Activated B cell treated with CpG ODN at 0.5 μM for 24 hours (primary cell): Measurements from ENCODE around the gene ATG5. TPM values are rescaled to one million over a fixed set of nuclear protein-coding genes. Genes with fewer than 3 reads are reported as not detected.

ENCODE experiments used
- ATAC-seq: fragments of 200-7000 bp; cut with Tn5 transposase; one replicate; pipeline ENCODE4 v1.10.0; 2021; ENCODE audit warnings: low read depth, mild to moderate bottlenecking, moderate library complexity
- CTCF ChIA-PET: fragments of 350-600 bp; sonication (Branson Sonifier 250); formaldehyde crosslinking; loops from one replicate; lab custom pipeline; 2021; ENCODE audit warnings: antibody characterized with exemption; lab: Charles Lee
- POLR2A ChIA-PET: fragments of 350-600 bp; sonication (Branson Sonifier 250); formaldehyde crosslinking; loops from one replicate; lab custom pipeline; 2021; ENCODE audit warnings: antibody characterized with exemption; lab: Charles Lee
- DNase-seq: peaks from one replicate; pipeline ENCODE4 v3.0.0; 2022
- H3K27ac Mint-ChIP-seq: one replicate; pipeline ENCODE4 v1.8.0; 2020; ENCODE audit warnings: mixed read lengths
- H3K27me3 Mint-ChIP-seq: one replicate; pipeline ENCODE4 v1.8.0; 2021; ENCODE audit warnings: mixed read lengths
- H3K36me3 Mint-ChIP-seq: one replicate; pipeline ENCODE4 v1.8.0; 2021; ENCODE audit warnings: low read depth, mixed read lengths
- H3K4me1 Mint-ChIP-seq: one replicate; pipeline ENCODE4 v1.8.0; 2021; ENCODE audit warnings: mixed read lengths
- H3K4me3 Mint-ChIP-seq: one replicate; pipeline ENCODE4 v1.8.0; 2020; ENCODE audit warnings: mild to moderate bottlenecking, mixed read lengths
- H3K9me3 Mint-ChIP-seq: one replicate; pipeline ENCODE4 v1.8.0; 2020; ENCODE audit warnings: mixed read lengths
- intact Hi-C: fragments of 100-400 bp; cut with micrococcal nuclease; formaldehyde crosslinking; loops from one replicate; pipeline ENCODE4 v1.15.1; 2024
- total RNA-seq: library from RNA; stranded (reverse); gene quantifications from 2 replicates; pipeline ENCODE4 v1.2.3, GENCODE V29; 2022
- TF ChIP-seq, protein P1 (sequence below): fragments of 200-600 bp; IDR thresholded peaks from one replicate; pipeline ENCODE4 v1.8.0; 2022; ENCODE audit warnings: antibody characterized with exemption, mild to moderate bottlenecking

The ATG5 gene
- total RNA-seq, 1 donor from 2014 or later, result 30.3 TPM

DNA sequence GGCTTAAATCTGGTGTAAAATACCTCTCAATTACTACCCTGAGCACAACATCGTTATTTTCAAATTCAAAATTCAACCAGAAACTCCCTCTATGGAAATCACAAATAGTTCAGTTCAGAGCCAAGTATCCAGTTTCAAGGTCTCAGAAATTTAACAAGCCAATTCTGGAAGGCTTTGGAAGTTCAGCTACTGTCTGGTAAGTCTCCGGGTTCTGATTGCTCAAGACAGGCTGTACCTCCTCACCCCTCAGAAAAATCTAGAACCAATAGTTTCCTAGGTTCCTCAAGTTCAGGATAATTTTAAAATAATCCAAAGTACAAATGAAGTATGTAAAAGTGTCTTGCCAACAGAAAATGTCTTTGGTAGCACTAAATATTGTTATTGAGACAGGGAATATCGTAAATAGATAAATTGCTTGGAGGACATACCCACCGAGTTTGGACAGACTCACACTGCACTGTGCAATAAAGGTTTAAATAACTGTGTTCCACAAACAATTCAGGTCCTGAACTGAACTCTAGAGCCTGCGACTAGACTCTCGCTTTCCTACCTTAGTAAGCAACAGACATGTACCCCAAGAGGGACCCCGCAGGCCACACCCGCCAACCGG lies 729 bp downstream of the ATG5 start:
- POLR2A ChIA-PET, result interaction anchor here (1.0 to 1.6 kb wide), 7 partner anchors 9 to 1135 kb away, joined by 3 to 6 read pairs (median 5); partner anchors contain the start of genes PDSS2 and PRDM1

GRCh38 chr6:106321940-106322339 lies 3.6 kb downstream of the ATG5 start:
- TF ChIP-seq, protein P1, sequence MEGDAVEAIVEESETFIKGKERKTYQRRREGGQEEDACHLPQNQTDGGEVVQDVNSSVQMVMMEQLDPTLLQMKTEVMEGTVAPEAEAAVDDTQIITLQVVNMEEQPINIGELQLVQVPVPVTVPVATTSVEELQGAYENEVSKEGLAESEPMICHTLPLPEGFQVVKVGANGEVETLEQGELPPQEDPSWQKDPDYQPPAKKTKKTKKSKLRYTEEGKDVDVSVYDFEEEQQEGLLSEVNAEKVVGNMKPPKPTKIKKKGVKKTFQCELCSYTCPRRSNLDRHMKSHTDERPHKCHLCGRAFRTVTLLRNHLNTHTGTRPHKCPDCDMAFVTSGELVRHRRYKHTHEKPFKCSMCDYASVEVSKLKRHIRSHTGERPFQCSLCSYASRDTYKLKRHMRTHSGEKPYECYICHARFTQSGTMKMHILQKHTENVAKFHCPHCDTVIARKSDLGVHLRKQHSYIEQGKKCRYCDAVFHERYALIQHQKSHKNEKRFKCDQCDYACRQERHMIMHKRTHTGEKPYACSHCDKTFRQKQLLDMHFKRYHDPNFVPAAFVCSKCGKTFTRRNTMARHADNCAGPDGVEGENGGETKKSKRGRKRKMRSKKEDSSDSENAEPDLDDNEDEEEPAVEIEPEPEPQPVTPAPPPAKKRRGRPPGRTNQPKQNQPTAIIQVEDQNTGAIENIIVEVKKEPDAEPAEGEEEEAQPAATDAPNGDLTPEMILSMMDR, result no peak
- intact Hi-C loops, result loop anchor here (5.0 to 10.0 kb wide), 2 partner anchors 373 to 440 kb away; no protein-coding TSS in a partner anchor
- peaks cover 55% of the 10 kb centered on the region for H3K4me1 Mint-ChIP-seq
- H3K4me3 Mint-ChIP-seq, result no peak overlapping the region
- ChIA-PET POLR2A (no interaction called here), CTCF (no interaction called here)
- ATAC-seq, result no peak
- H3K9me3 Mint-ChIP-seq, result no peaks in the 10 kb centered on the region
- no peaks in the 10 kb centered on the region for H3K27me3 Mint-ChIP-seq
- peaks cover 4% of the 10 kb centered on the region for H3K36me3 Mint-ChIP-seq
- H3K27ac Mint-ChIP-seq, result no peak overlapping the region
- no peak for DNase-seq

More for the DNA sequence above, 729 bp downstream of the ATG5 start:
- peaks cover 4% of the 10 kb centered on the region for H3K36me3 Mint-ChIP-seq
- peak overlapping the region; percentile 99 for H3K4me3 Mint-ChIP-seq
- intact Hi-C loops, result loop anchor here (1.0 to 10.0 kb wide), 9 partner anchors 12 to 922 kb away; partner anchors contain the start of genes MTRES1, PREP, QRSL1 and RTN4IP1
- DNase-seq (no peak), ATAC-seq (no peak)
- H3K27ac Mint-ChIP-seq, result peak overlapping the region; percentile 94
- H3K9me3 Mint-ChIP-seq, result no peaks in the 10 kb centered on the region
- H3K27me3 Mint-ChIP-seq, result no peaks in the 10 kb centered on the region
- peaks cover 45% of the 10 kb centered on the region for H3K4me1 Mint-ChIP-seq
- CTCF ChIA-PET, result interaction anchor here (1.3 kb wide), 1 partner anchor 37 kb away, joined by 3 read pairs; no protein-coding TSS in a partner anchor
- TF ChIP-seq, protein P1, result no peak

- no peaks in the 10 kb centered on the region for H3K27me3 Mint-ChIP-seq
- peaks cover 37% of the 10 kb centered on the region for H3K4me1 Mint-ChIP-seq
- ChIA-PET POLR2A (interaction anchor here (0.5 kb wide), 1 partner anchor 25 kb away, joined by 5 read pairs; no protein-coding TSS in a partner anchor), CTCF (no interaction called here)
- ATAC-seq (no peak), DNase-seq (no peak)
- intact Hi-C loops, result no loop called here
- TF ChIP-seq, protein P1, result no peak
- no peaks in the 10 kb centered on the region for H3K9me3 Mint-ChIP-seq
- H3K27ac Mint-ChIP-seq, result no peak overlapping the region
- H3K36me3 Mint-ChIP-seq, result peaks cover 22% of the 10 kb centered on the region
- H3K4me3 Mint-ChIP-seq, result no peak overlapping the region
Observed at GRCh38 chr6:106318851-106319250, 6.7 kb downstream of the ATG5 start.

DNA sequence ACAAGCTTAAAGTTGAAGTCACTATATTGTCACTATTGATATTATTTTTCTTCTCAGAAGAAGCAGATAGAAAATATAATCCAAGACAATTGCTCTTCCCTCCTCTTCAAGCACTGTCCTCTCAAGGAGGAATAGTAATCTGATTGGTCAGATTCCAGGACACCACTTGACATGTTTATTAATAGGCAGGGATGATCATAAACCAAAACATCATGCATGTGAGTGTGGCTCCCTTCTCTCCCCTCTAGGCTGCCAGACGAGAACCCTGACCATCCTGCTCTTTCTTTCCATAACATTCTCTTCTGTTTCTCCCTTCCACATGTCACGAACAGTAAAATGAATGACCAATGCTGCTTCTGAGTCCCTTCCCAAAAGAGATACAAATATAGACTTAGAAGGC lies 7.5 kb downstream of the ATG5 start:
- no peaks in the 10 kb centered on the region for H3K9me3 Mint-ChIP-seq
- ATAC-seq, result no peak
- H3K4me1 Mint-ChIP-seq, result peaks cover 35% of the 10 kb centered on the region
- TF ChIP-seq, protein P1, result no peak
- peaks cover 27% of the 10 kb centered on the region for H3K36me3 Mint-ChIP-seq
- H3K4me3 Mint-ChIP-seq, result no peak overlapping the region
- H3K27ac Mint-ChIP-seq, result no peak overlapping the region
- no peak for DNase-seq
- ChIA-PET CTCF (no interaction called here), POLR2A (no interaction called here)
- no peaks in the 10 kb centered on the region for H3K27me3 Mint-ChIP-seq
- intact Hi-C loops, result no loop called here

GRCh38 chr6:106316375-106316766 lies 9.2 kb downstream of the ATG5 start:
- ChIA-PET POLR2A (interaction anchor here (0.7 to 1.0 kb wide), 2 partner anchors 9 to 386 kb away, joined by 5 to 6 read pairs; partner anchors contain the start of gene ATG5), CTCF (no interaction called here)
- no peak overlapping the region for H3K4me3 Mint-ChIP-seq
- TF ChIP-seq, protein P1, result no peak
- no peak for ATAC-seq
- H3K27ac Mint-ChIP-seq, result no peak overlapping the region
- no peaks in the 10 kb centered on the region for H3K9me3 Mint-ChIP-seq
- intact Hi-C loops, result no loop called here
- no peak for DNase-seq
- H3K36me3 Mint-ChIP-seq, result peaks cover 43% of the 10 kb centered on the region
- no peaks in the 10 kb centered on the region for H3K27me3 Mint-ChIP-seq
- H3K4me1 Mint-ChIP-seq, result peaks cover 36% of the 10 kb centered on the region
